ENCODE results near the gene ZNF606. TPM values are rescaled to one million over a fixed set of nuclear protein-coding genes. Genes with fewer than 3 reads are reported as not detected.

ZNF606 gene
- total and polyA plus RNA-seq, 2 experiments from 2014 or later: 17.6 to 18.0 TPM

GRCh38 chr19:58046856-58047255 is 44.2 kb upstream of the ZNF606 start:
- Histone ChIP-seq H4K20me1 (ENCODE audit: insufficient read depth, poor library complexity, severe bottlenecking) (no peaks in the 10 kb centered on the region), H2AFZ (no peak overlapping the region), H3K4me1 (ENCODE audit: insufficient read depth) (no peaks in the 10 kb centered on the region), H3K79me2 (no peaks in the 10 kb centered on the region), H3K4me3 (no peak overlapping the region), H3K27ac (no peak overlapping the region), H3K36me3 (replicated peaks; ENCODE audit: insufficient read depth, low read depth) (no peaks in the 10 kb centered on the region), H3K27me3 (no peaks in the 10 kb centered on the region), H3K4me2 (no peak overlapping the region), H3K9me3 (ENCODE audit: low read depth) (no peaks in the 10 kb centered on the region), H3K9me2 (replicated peaks; ENCODE audit: insufficient read depth) (no peaks in the 10 kb centered on the region)
- TF ChIP-seq EZH2 (IDR thresholded peaks at IDR 0.05; ENCODE audit: borderline replicate concordance) (no peak), CTCF (IDR thresholded peaks at IDR 0.05; ENCODE audit: poor library complexity) (no peak), EZH2phosphoT487 (IDR thresholded peaks at IDR 0.05; ENCODE audit: low read depth, severe bottlenecking, unreplicated experiment) (no peak)
- 64% methylated on average over 7 of the region's 7 CpGs for WGBS (ENCODE audit: low lambda C conversion rate, missing lambda C conversion rate)
- DNase-seq (ENCODE audit: low spot score): no peak

GRCh38 chr19:58045411-58046050 is 42.9 kb upstream of the ZNF606 start:
- H3K9me2 ChIP-seq (replicated peaks; ENCODE audit: insufficient read depth): no peaks in the 10 kb centered on the region
- no peak for DNase-seq (ENCODE audit: low spot score)
- H3K4me1 ChIP-seq (ENCODE audit: insufficient read depth): no peaks in the 10 kb centered on the region
- TF ChIP-seq EZH2 (IDR thresholded peaks at IDR 0.05; ENCODE audit: borderline replicate concordance) (no peak), EZH2phosphoT487 (IDR thresholded peaks at IDR 0.05; ENCODE audit: low read depth, severe bottlenecking, unreplicated experiment) (no peak), CTCF (IDR thresholded peaks at IDR 0.05; ENCODE audit: poor library complexity) (no peak)
- no peaks in the 10 kb centered on the region for H3K36me3 ChIP-seq (replicated peaks; ENCODE audit: insufficient read depth, low read depth)
- H3K4me3 ChIP-seq: no peak overlapping the region
- H3K79me2 ChIP-seq: no peaks in the 10 kb centered on the region
- H3K27ac ChIP-seq: no peak overlapping the region
- H2AFZ ChIP-seq: no peak overlapping the region
- no peak overlapping the region for H3K4me2 ChIP-seq
- no peaks in the 10 kb centered on the region for H4K20me1 ChIP-seq (ENCODE audit: insufficient read depth, poor library complexity, severe bottlenecking)
- no peaks in the 10 kb centered on the region for H3K27me3 ChIP-seq
- 91% methylated on average over 23 of the region's 24 CpGs for WGBS (ENCODE audit: low lambda C conversion rate, missing lambda C conversion rate)
- no peaks in the 10 kb centered on the region for H3K9me3 ChIP-seq (ENCODE audit: low read depth)

GRCh38 chr19:58044886-58045285 is 42.3 kb upstream of the ZNF606 start:
- no peak overlapping the region for H3K27ac ChIP-seq
- H3K4me2 ChIP-seq: no peak overlapping the region
- no peaks in the 10 kb centered on the region for H3K4me1 ChIP-seq (ENCODE audit: insufficient read depth)
- no peak overlapping the region for H3K4me3 ChIP-seq
- no peaks in the 10 kb centered on the region for H3K79me2 ChIP-seq
- H3K27me3 ChIP-seq: no peaks in the 10 kb centered on the region
- no peaks in the 10 kb centered on the region for H3K9me2 ChIP-seq (replicated peaks; ENCODE audit: insufficient read depth)
- no peak for DNase-seq (ENCODE audit: low spot score)
- H4K20me1 ChIP-seq (ENCODE audit: insufficient read depth, poor library complexity, severe bottlenecking): no peaks in the 10 kb centered on the region
- no peak overlapping the region for H2AFZ ChIP-seq
- H3K9me3 ChIP-seq (ENCODE audit: low read depth): no peaks in the 10 kb centered on the region
- 94% methylated on average over 26 of the region's 26 CpGs for WGBS (ENCODE audit: low lambda C conversion rate, missing lambda C conversion rate)
- TF ChIP-seq EZH2phosphoT487 (IDR thresholded peaks at IDR 0.05; ENCODE audit: low read depth, severe bottlenecking, unreplicated experiment): no peak
- no peak for TF ChIP-seq EZH2 (IDR thresholded peaks at IDR 0.05; ENCODE audit: borderline replicate concordance)
- no peak for TF ChIP-seq CTCF (IDR thresholded peaks at IDR 0.05; ENCODE audit: poor library complexity)
- H3K36me3 ChIP-seq (replicated peaks; ENCODE audit: insufficient read depth, low read depth): no peaks in the 10 kb centered on the region

Measured in hepatocyte (in vitro differentiated cells).